ENCODE results near the gene MVD. TPM values are rescaled to one million over a fixed set of nuclear protein-coding genes. Genes with fewer than 3 reads are reported as not detected.

Gene MVD
- total and polyA plus RNA-seq, 2 of the 13 experiments (the other 11 are each of a cell fraction or from before 2014, with no cell fraction given): 28.1 to 187 TPM

- TF ChIP-seq AGO1 (IDR thresholded peaks at IDR 0.05; ENCODE audit: low read depth, low read length, poor library complexity, severe bottlenecking) (peak; percentile 88), HOXA3 (CRISPR knock-in tag; IDR thresholded peaks at IDR 0.05) (peak; percentile 87), MTF1 (CRISPR knock-in tag; IDR thresholded peaks at IDR 0.05) (no peak), ZNF318 (CRISPR knock-in tag; IDR thresholded peaks at IDR 0.05) (no peak), MAFF (IDR thresholded peaks at IDR 0.05; ENCODE audit: low read depth, low read length) (no peak), ZNF430 (CRISPR knock-in tag; IDR thresholded peaks at IDR 0.05) (0 out of 2 replicates have a peak, but pooled peaks have one; percentile 94), ZNF607 (CRISPR knock-in tag; IDR thresholded peaks at IDR 0.05; ENCODE audit: borderline replicate concordance) (0 out of 2 replicates have a peak, but pooled peaks have one; percentile 29), NKX3-1 (CRISPR knock-in tag; IDR thresholded peaks at IDR 0.05) (no peak)
- TF ChIP-seq, protein P1, sequence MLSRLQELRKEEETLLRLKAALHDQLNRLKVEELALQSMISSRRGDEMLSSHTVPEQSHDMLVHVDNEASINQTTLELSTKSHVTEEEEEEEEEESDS (CRISPR knock-in tag; IDR thresholded peaks at IDR 0.05; ENCODE audit: borderline replicate concordance): no peak
- TF ChIP-seq, protein P2, sequence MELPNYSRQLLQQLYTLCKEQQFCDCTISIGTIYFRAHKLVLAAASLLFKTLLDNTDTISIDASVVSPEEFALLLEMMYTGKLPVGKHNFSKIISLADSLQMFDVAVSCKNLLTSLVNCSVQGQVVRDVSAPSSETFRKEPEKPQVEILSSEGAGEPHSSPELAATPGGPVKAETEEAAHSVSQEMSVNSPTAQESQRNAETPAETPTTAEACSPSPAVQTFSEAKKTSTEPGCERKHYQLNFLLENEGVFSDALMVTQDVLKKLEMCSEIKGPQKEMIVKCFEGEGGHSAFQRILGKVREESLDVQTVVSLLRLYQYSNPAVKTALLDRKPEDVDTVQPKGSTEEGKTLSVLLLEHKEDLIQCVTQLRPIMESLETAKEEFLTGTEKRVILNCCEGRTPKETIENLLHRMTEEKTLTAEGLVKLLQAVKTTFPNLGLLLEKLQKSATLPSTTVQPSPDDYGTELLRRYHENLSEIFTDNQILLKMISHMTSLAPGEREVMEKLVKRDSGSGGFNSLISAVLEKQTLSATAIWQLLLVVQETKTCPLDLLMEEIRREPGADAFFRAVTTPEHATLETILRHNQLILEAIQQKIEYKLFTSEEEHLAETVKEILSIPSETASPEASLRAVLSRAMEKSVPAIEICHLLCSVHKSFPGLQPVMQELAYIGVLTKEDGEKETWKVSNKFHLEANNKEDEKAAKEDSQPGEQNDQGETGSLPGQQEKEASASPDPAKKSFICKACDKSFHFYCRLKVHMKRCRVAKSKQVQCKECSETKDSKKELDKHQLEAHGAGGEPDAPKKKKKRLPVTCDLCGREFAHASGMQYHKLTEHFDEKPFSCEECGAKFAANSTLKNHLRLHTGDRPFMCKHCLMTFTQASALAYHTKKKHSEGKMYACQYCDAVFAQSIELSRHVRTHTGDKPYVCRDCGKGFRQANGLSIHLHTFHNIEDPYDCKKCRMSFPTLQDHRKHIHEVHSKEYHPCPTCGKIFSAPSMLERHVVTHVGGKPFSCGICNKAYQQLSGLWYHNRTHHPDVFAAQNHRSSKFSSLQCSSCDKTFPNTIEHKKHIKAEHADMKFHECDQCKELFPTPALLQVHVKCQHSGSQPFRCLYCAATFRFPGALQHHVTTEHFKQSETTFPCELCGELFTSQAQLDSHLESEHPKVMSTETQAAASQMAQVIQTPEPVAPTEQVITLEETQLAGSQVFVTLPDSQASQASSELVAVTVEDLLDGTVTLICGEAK (IDR thresholded peaks at IDR 0.05): no peak
- TF ChIP-seq, protein P2 (CRISPR knock-in tag; IDR thresholded peaks at IDR 0.05): peak; percentile 83
Measured at GRCh38 chr16:88700636-88701482, 38.0 kb upstream of the MVD start (continued).

All from HepG2 (cell line).